ENCODE data around the gene CHRM5. TPM values are rescaled to one million over a fixed set of nuclear protein-coding genes. Genes with fewer than 3 reads are reported as not detected.

Gene CHRM5
- total and polyA plus RNA-seq, 2 experiments from 2014 or later: not detected

GRCh38 chr15:33932734-33933133 lies 35.6 kb upstream of the CHRM5 start:
- no peaks in the 10 kb centered on the region for H3K9me3 ChIP-seq (ENCODE audit: low read depth)
- no peak overlapping the region for H3K27ac ChIP-seq
- no peak for DNase-seq (ENCODE audit: low spot score)
- H4K20me1 ChIP-seq (ENCODE audit: insufficient read depth, poor library complexity, severe bottlenecking): no peaks in the 10 kb centered on the region
- no peaks in the 10 kb centered on the region for H3K79me2 ChIP-seq
- no peaks in the 10 kb centered on the region for H3K36me3 ChIP-seq (replicated peaks; ENCODE audit: insufficient read depth, low read depth)
- TF ChIP-seq, protein P1, sequence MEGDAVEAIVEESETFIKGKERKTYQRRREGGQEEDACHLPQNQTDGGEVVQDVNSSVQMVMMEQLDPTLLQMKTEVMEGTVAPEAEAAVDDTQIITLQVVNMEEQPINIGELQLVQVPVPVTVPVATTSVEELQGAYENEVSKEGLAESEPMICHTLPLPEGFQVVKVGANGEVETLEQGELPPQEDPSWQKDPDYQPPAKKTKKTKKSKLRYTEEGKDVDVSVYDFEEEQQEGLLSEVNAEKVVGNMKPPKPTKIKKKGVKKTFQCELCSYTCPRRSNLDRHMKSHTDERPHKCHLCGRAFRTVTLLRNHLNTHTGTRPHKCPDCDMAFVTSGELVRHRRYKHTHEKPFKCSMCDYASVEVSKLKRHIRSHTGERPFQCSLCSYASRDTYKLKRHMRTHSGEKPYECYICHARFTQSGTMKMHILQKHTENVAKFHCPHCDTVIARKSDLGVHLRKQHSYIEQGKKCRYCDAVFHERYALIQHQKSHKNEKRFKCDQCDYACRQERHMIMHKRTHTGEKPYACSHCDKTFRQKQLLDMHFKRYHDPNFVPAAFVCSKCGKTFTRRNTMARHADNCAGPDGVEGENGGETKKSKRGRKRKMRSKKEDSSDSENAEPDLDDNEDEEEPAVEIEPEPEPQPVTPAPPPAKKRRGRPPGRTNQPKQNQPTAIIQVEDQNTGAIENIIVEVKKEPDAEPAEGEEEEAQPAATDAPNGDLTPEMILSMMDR (IDR thresholded peaks at IDR 0.05; ENCODE audit: poor library complexity): no peak
- TF ChIP-seq EZH2 (IDR thresholded peaks at IDR 0.05; ENCODE audit: borderline replicate concordance): no peak
- no peak for TF ChIP-seq EZH2phosphoT487 (IDR thresholded peaks at IDR 0.05; ENCODE audit: low read depth, severe bottlenecking, unreplicated experiment)
- no peak overlapping the region for H3K4me3 ChIP-seq
- no peak overlapping the region for H3K4me2 ChIP-seq
- WGBS (ENCODE audit: low lambda C conversion rate, missing lambda C conversion rate): 100% methylated on average over 2 of the region's 2 CpGs
- H3K27me3 ChIP-seq: no peaks in the 10 kb centered on the region
- no peaks in the 10 kb centered on the region for H3K4me1 ChIP-seq (ENCODE audit: insufficient read depth)
- no peak overlapping the region for H2AFZ ChIP-seq
- H3K9me2 ChIP-seq (replicated peaks; ENCODE audit: insufficient read depth): no peaks in the 10 kb centered on the region

- Histone ChIP-seq H3K9me3 (ENCODE audit: low read depth) (no peaks in the 10 kb centered on the region), H3K27ac (no peak overlapping the region), H4K20me1 (ENCODE audit: insufficient read depth, poor library complexity, severe bottlenecking) (no peaks in the 10 kb centered on the region), H3K79me2 (no peaks in the 10 kb centered on the region), H3K4me3 (no peak overlapping the region), H3K9me2 (replicated peaks; ENCODE audit: insufficient read depth) (no peaks in the 10 kb centered on the region), H2AFZ (no peak overlapping the region), H3K27me3 (no peaks in the 10 kb centered on the region), H3K36me3 (replicated peaks; ENCODE audit: insufficient read depth, low read depth) (no peaks in the 10 kb centered on the region), H3K4me2 (no peak overlapping the region), H3K4me1 (ENCODE audit: insufficient read depth) (no peaks in the 10 kb centered on the region)
- WGBS (ENCODE audit: low lambda C conversion rate, missing lambda C conversion rate): 74% methylated on average over 3 of the region's 3 CpGs
- DNase-seq (ENCODE audit: low spot score): no peak
- no peak for TF ChIP-seq EZH2 (IDR thresholded peaks at IDR 0.05; ENCODE audit: borderline replicate concordance)
- TF ChIP-seq, protein P1 (IDR thresholded peaks at IDR 0.05; ENCODE audit: poor library complexity): no peak
- no peak for TF ChIP-seq EZH2phosphoT487 (IDR thresholded peaks at IDR 0.05; ENCODE audit: low read depth, severe bottlenecking, unreplicated experiment)
Measured at GRCh38 chr15:33934396-33934795, 33.9 kb upstream of the CHRM5 start.

DNA sequence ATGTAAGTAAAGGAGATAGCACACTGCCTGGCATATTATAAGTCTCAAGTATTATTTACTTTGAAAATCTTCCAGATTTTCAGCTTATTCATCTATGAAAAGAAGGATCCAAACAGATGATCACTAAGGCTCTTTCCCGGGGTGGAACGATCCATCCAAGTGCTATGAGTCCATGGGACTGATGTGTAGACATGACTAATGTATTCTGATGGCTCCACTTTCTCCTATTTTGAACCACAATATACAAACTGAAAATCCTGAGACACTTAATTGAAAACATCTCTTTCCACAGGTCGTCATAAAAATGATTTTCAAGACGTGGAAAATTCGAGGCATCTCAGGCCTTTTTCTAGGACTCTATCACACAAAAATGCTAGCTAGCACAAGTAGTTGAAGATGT lies 33.4 kb upstream of the CHRM5 start:
- Histone ChIP-seq H3K9me3 (ENCODE audit: low read depth) (no peaks in the 10 kb centered on the region), H3K27me3 (no peaks in the 10 kb centered on the region), H3K36me3 (replicated peaks; ENCODE audit: insufficient read depth, low read depth) (no peaks in the 10 kb centered on the region), H4K20me1 (ENCODE audit: insufficient read depth, poor library complexity, severe bottlenecking) (no peaks in the 10 kb centered on the region), H3K27ac (no peak overlapping the region), H3K79me2 (no peaks in the 10 kb centered on the region), H3K4me1 (ENCODE audit: insufficient read depth) (no peaks in the 10 kb centered on the region), H2AFZ (no peak overlapping the region), H3K9me2 (replicated peaks; ENCODE audit: insufficient read depth) (no peaks in the 10 kb centered on the region), H3K4me3 (no peak overlapping the region), H3K4me2 (no peak overlapping the region)
- TF ChIP-seq EZH2phosphoT487 (IDR thresholded peaks at IDR 0.05; ENCODE audit: low read depth, severe bottlenecking, unreplicated experiment) (no peak), EZH2 (IDR thresholded peaks at IDR 0.05; ENCODE audit: borderline replicate concordance) (no peak)
- TF ChIP-seq, protein P1 (IDR thresholded peaks at IDR 0.05; ENCODE audit: poor library complexity): no peak
- no peak for DNase-seq (ENCODE audit: low spot score)
- WGBS (ENCODE audit: low lambda C conversion rate, missing lambda C conversion rate): 81% methylated on average over 5 of the region's 5 CpGs
